ENCODE data around the gene RPS8. TPM values are rescaled to one million over a fixed set of nuclear protein-coding genes. Genes with fewer than 3 reads are reported as not detected.

The RPS8 gene
- polyA plus RNA-seq, 2 donors = 2,523 to 3,063 TPM

DNA sequence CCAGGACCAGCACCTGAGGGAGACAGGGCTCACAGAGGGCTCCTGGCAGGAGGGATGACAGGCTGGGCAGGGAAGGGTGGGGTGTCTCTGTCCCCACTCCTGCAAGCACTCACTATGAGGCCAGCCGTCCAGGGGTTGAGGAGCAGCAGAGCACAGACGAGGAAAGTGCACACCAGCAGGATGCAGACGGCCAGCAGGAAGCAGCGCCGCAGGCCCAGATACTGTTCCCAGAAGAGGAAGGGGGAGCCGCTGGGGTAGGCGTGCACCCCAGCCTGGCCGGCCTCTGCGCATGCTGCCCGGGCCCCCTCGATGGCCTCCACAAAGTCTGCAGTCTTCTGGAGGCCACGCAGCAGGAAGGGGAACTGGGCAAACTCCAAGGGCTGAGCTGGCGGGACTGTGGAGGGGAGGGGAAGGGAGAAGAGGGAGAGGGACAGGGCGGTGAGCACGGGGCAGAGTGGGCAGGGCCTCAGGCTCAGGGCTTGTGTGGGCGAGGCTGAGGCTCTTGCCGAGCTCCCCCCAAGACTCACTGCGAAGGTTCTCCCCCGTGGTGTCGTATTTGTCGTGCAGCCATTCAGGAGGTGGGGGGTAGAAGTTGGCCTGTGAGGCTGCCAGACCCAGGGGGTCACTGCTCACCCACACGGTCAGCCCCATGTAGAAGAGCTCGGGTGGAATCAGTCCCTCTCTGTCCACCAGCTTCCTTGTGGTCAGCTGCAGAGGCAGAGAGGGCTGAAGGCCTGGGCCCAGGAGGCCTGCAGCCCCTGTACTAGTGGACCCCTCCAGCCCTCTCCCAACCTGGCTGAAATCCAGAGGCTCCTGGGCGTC, 51.2 kb downstream of the RPS8 start:
- Histone ChIP-seq H3K9me3 (ENCODE audit: control insufficient read depth in 2 of 2, insufficient read depth in 1 of 2, low read depth in 1 of 2, low read length in 1 of 2) (no peaks in the 10 kb centered on the region), H3K4me1 (ENCODE audit: control insufficient read depth in 2 of 2, insufficient read depth in 2 of 2, low read length in 1 of 2) (no peaks in the 10 kb centered on the region), H3K27ac (ENCODE audit: low read depth in 2 of 2, low read length in 1 of 2) (no peak overlapping the region), H3K36me3 (ENCODE audit: control insufficient read depth in 2 of 2, insufficient read depth in 2 of 2, low read length in 1 of 2) (no peaks in the 10 kb centered on the region), H3K4me3 (ENCODE audit: low read depth in 1 of 2, low read length in 2 of 2) (no peak overlapping the region), H3K27me3 (ENCODE audit: control insufficient read depth in 1 of 2, insufficient read depth in 2 of 2, low read length in 2 of 2) (no peaks in the 10 kb centered on the region)
- 69 to 72% methylated on average over 24 of the region's 24 CpGs for WGBS, 2 donors

DNA sequence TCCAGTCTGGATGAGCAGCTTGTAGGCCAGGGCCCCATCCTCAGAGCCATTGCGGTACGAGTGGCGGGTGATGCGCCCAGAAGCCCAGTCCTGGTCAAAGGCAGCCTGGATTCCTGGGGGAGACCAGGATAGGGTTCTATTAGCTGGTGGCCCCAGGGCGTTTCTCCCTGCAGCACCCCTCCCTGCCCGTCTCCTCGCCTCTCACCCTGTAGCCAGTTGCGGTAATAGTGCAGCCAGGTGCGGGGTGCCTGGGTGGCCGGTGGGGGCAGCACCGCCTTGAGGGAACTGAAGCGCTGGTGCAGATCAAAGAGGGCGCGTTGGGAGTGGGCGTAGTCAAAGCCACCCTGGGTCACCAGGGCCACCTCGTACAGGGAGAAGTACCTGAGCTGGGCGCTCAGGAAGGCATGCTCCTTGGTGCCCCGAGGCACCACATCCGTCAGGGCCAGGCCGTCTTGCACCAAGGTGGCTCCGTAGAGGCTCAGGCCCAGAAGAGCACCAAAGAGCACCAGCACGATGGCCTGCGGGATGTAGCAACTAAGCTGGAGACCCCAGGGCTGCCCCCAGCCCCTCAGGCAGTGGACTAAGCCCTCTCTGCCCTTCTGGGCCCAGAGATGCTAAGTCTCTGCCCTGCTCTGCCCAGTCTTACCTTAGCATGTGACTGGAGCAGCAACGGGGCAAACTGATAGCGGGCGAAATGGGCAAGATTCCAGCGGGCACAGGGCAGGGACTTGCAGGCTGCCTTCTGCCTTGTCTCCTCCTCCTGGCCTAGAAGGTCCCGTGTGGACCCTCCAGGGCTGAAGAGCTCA, 52.1 kb downstream of the RPS8 start:
- Histone ChIP-seq H3K9me3 (ENCODE audit: control insufficient read depth in 2 of 2, insufficient read depth in 1 of 2, low read depth in 1 of 2, low read length in 1 of 2) (no peaks in the 10 kb centered on the region), H3K4me1 (ENCODE audit: control insufficient read depth in 2 of 2, insufficient read depth in 2 of 2, low read length in 1 of 2) (no peaks in the 10 kb centered on the region), H3K4me3 (ENCODE audit: low read depth in 1 of 2, low read length in 2 of 2) (no peak overlapping the region), H3K36me3 (ENCODE audit: control insufficient read depth in 2 of 2, insufficient read depth in 2 of 2, low read length in 1 of 2) (no peaks in the 10 kb centered on the region), H3K27ac (ENCODE audit: low read depth in 2 of 2, low read length in 1 of 2) (no peak overlapping the region), H3K27me3 (ENCODE audit: control insufficient read depth in 1 of 2, insufficient read depth in 2 of 2, low read length in 2 of 2) (no peaks in the 10 kb centered on the region)
- 87 to 88% methylated on average over 28 of the region's 28 CpGs for WGBS, 2 donors

DNA sequence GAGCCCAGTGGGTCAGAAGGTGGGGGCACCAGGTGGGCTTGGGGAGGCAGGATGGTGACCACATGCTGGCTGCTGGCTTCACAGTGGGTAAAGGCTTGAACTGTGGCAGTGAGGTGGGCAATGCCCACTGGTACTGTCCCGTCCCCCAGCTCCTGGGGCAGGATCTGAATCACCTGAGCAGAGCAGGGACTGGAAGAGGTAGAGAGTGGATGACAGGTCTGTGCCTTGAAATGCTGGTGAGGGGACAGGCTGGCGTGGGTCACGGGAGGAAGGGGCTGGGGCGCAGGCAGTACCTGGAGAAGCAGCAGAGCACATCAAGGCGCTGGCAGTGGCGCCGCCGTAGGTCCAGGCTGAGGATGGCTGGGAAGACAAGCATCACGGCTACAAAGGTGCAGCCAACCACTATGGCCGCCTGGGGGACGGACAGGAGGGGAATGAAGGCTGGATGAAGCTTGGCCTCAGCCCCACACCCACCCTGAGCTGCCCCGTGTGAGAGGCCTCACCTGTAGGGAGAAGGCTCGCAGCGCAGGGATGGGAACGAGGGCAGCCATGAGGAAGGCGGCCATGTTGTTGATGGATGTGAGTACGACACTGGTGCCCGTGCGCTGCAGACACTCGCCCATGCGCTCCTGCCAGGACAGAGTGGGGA, 52.8 kb downstream of the RPS8 start:
- H3K27ac ChIP-seq (ENCODE audit: low read depth in 2 of 2, low read length in 1 of 2) = no peak overlapping the region
- no peaks in the 10 kb centered on the region for H3K27me3 ChIP-seq (ENCODE audit: control insufficient read depth in 1 of 2, insufficient read depth in 2 of 2, low read length in 2 of 2)
- H3K4me1 ChIP-seq (ENCODE audit: control insufficient read depth in 2 of 2, insufficient read depth in 2 of 2, low read length in 1 of 2) = no peaks in the 10 kb centered on the region
- no peaks in the 10 kb centered on the region for H3K36me3 ChIP-seq (ENCODE audit: control insufficient read depth in 2 of 2, insufficient read depth in 2 of 2, low read length in 1 of 2)
- H3K9me3 ChIP-seq (ENCODE audit: control insufficient read depth in 2 of 2, insufficient read depth in 1 of 2, low read depth in 1 of 2, low read length in 1 of 2) = no peaks in the 10 kb centered on the region
- 93 to 97% methylated on average over 21 of the region's 21 CpGs for WGBS, 2 donors
- no peak overlapping the region for H3K4me3 ChIP-seq (ENCODE audit: low read depth in 1 of 2, low read length in 2 of 2)

Other genes with a start within 250 kb of the RPS8 start
- 1 to 10 TPM; 3.5 to 5.0 TPM for gene TMEM53, start 101.1 kb upstream of the RPS8 start, polyA plus RNA-seq
- gene ARMH1, start 100.8 kb upstream of the RPS8 start, polyA plus RNA-seq = 1 to 10 TPM in 1 of 2 donors, under 1 TPM in 1; 0.71 to 1.1 TPM
- gene RNU5D-1, start 44.4 kb upstream of the RPS8 start, polyA plus RNA-seq = not detected
- gene KIF2C, start 35.7 kb upstream of the RPS8 start, polyA plus RNA-seq = 1 to 10 TPM; 4.5 to 9.4 TPM
- under 1 TPM; 0.11 to 0.26 TPM for gene BEST4, start 12.6 kb downstream of the RPS8 start, polyA plus RNA-seq
- 10 to 100 TPM; 23.1 to 58.1 TPM for gene PLK3, start 24.8 kb downstream of the RPS8 start, polyA plus RNA-seq
- gene DYNLT4, start 31.8 kb downstream of the RPS8 start, polyA plus RNA-seq = under 1 TPM; 0.14 to 0.26 TPM
- 1 to 10 TPM; 1.3 to 8.0 TPM for gene BTBD19, start 33.0 kb downstream of the RPS8 start, polyA plus RNA-seq
- gene PTCH2, start 67.7 kb downstream of the RPS8 start, polyA plus RNA-seq = under 1 TPM; 0.34 to 0.71 TPM
- 10 to 100 TPM in 1 of 2 donors, 1 to 10 TPM in 1; 8.3 to 19.1 TPM for gene EIF2B3, start 211.1 kb downstream of the RPS8 start, polyA plus RNA-seq
- gene HECTD3, start 235.8 kb downstream of the RPS8 start, polyA plus RNA-seq = 10 to 100 TPM; 25.1 to 38.6 TPM
- 10 to 100 TPM; 38.9 to 58.3 TPM for gene UROD, start 236.7 kb downstream of the RPS8 start, polyA plus RNA-seq